SK-N-SH (cell line): ENCODE measurements around the gene TBXA2R.

Experiments
- CTCF ChIP-seq: fragments of 200-600 bp; sonication (generic); IDR thresholded peaks from 2 replicates; pipeline ENCODE4 v1.6.1; 2017; ENCODE audit warnings: antibody characterized with exemption, mild to moderate bottlenecking, moderate library complexity
- EZH2phosphoT487 ChIP-seq: fragments of 200-600 bp; sonication (generic); IDR thresholded peaks from 2 replicates; pipeline ENCODE4 v1.6.1; 2017; ENCODE audit warnings: low read depth, mixed run types, mild to moderate bottlenecking, antibody characterized with exemption, moderate library complexity, borderline replicate concordance
- POLR2AphosphoS5 ChIP-seq: IDR thresholded peaks from 2 replicates; pipeline ENCODE4 v1.6.1; 2012; ENCODE audit warnings: low read depth, low read length
- RAD21 ChIP-seq: IDR thresholded peaks from 2 replicates; pipeline ENCODE4 v1.6.1; 2012; ENCODE audit warnings: mild to moderate bottlenecking, low read length
- REST ChIP-seq: IDR thresholded peaks from 2 replicates; pipeline ENCODE4 v1.6.1; 2012; ENCODE audit warnings: mild to moderate bottlenecking, low read depth, low read length, moderate library complexity
- SMC3 ChIP-seq: IDR thresholded peaks from 2 replicates; pipeline ENCODE4 v1.6.1; 2012; ENCODE audit warnings: low read depth, low read length, improper control_type of control experiment

- TF ChIP-seq POLR2AphosphoS5 (no peak), CTCF (no peak), RAD21 (no peak), EZH2phosphoT487 (no peak), REST (no peak), SMC3 (no peak)
These were observed 2.2 kb upstream of the TBXA2R start for GRCh38 chr19:3608750-3609322.
